ENCODE measurements around the gene RBFOX1.

The RBFOX1 gene

DNA sequence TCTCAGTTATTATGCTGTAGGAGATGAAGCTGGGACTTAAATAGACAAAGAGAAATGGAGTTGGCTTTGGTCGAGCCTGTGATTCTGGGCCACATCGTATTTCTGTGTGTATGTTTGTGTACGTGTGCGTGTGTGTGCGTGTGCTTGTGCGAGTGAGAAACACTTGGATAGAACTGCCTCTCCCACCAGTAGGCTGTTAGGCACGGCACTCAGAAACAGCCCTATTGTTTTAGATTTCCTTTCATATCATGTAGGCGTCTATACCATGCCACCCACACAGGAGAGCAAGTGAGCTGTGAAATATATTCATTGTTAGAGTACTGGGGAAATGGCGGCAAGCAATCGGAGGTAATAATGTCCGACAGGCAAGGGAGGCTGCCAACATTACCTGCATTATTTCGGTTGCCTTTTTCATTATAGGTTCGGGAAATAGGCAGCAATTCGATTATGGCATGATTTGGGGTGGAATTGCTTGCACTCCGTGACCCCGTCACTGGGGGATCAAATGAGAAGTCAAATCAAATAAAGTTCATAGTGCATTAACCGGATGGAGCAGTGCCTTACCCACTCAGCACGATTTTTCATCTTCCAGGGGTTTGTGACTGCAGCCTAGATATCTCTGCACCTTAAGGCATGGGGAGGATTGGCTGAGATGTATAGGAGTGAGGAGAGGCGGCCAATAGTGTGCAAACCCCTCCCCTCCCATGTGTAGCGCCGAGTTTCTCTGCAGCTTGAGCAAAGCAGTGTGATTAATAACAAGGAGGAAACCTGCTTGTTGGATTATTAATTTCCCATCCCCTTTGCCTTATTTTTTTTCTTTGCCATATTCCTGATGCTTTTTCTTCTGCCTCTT lies 89.6 kb downstream of the RBFOX1 start:
- DNase-seq: no peak

DNA sequence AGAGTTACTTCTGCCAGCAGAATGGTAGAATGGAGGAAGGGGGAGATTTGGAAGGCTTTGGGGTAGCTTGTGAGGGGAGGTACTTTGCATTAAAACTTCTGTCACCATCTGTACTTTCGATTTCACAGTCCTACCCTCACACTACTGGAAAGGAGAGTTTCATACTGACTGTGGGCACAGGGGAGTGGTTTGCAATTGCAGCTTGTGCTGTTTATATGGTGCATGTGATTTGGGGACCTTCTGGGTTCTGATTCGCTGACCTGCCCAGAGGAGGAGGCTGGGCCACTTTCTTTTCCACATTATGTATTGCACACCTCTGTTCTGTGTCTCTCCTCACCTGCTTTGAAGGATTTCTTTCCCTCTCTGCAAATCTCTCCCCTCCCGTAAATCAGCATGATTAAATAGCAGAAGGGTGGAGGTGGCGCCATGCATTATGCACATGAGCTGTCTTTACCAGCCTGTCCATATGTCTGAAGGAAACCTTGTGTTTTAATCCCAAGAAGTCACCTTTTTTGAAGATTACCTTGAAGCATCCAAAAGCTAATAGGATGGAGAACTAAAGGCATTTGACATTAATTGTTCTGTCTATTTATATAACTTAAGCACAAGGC lies 90.9 kb downstream of the RBFOX1 start:
- no peak for DNase-seq

DNA sequence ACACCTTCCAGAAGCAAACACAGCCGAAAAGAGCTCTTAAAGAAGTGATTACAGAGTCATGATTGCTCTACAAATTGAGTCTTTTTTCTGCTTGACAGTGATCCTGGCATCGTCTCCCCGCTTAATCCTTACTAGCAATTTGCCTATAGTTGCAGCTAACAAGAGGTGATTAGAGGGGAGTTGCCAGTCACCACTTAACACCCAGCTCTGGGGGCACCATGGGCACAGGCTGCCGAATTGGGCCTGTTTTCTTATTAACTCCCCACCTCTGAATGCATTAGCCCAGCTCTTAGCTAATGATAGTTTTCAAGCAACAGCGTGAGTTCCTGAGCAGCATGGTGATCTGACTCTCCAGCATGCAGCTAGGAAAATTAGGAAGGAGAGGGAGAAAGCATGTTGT lies 93.5 kb downstream of the RBFOX1 start:
- no peak for DNase-seq

DNA sequence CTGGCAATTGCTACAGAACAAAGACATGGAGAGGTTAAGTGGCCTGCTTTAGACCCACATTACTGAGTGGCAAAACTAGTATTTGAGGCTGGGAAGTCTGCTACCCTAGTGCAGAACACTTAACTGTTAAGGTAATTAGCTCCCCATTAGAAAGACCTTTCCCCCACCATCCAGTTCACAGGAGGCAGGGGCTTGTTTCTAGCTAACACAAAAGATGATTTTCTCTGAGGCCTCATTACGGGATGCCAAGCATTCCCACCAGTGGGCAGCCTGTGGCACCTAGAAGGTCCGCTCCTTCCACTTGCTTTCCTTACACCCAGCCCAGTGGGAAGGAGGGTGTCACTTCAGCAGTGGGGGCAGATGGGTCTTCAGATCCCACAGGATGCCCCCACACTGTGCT lies 99.1 kb downstream of the RBFOX1 start:
- DNase-seq: no peak

DNA sequence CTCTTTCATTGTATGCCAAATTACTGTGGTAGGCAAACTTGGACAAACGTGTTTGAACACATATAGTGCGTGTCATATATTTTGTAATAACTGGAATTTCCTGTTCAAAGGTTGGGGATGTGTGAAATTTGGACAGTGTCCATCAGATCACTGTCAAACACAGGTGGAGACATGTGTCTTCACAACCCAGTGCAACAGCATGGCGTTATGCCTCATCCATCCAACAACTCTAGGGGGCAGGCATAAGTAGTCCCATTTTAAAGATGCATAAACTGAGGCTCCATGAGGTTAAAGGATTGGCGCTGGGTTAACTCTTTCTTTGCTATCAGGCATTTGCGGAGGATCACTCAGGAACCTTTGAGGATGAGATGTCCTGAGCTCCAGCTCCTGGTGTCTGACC lies 103.7 kb downstream of the RBFOX1 start:
- DNase-seq: no peak

DNA sequence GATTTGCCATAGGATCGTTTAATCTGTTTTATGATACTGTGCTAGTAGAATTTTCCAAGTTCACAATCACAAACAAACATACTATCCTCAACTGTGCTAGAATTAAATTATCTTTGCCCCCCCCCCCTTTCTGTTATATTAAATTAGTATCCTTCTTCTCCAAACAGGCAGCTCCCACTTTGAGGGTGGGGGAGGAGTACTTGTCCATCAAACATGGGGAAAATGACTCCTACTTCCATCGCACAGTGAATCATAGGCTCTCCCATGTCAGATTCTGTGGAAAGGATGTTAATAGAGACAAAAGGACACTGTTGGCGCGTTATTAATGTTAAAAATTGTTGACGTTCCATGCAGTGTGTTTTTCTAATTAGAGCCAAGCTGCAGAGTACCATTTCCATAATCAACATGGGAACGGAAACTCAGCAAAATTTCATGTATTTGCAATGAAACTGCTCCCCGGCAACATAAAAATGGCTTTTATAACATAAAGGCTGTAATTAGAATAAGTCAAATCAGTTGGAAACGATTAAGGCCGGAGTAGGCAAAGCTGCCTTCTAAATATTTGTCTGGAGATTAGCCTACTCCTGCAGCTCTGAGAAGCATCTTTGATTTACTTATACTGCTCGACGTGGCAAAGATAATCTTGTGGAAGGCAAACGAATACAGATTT lies 104.6 kb downstream of the RBFOX1 start:
- no peak for DNase-seq

DNA sequence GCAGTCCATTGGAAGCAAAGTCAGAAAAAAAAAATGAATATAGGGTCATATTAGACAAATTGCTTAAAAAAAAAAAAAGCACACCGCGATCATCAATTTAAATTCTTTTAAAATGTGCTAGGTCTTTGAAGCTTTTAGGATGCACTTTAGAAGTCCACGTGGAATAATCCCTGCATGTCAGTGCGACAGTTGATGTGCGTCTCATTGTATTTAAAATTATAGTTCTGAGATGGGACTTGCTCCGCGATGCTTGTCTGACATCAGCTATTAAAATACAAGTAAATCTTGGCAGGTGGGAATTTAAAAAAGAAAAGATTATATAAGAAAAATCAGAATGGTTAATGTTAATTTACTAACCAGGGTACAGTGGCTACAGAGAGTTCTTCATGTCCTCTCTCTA lies 105.2 kb downstream of the RBFOX1 start:
- DNase-seq: no peak

DNA sequence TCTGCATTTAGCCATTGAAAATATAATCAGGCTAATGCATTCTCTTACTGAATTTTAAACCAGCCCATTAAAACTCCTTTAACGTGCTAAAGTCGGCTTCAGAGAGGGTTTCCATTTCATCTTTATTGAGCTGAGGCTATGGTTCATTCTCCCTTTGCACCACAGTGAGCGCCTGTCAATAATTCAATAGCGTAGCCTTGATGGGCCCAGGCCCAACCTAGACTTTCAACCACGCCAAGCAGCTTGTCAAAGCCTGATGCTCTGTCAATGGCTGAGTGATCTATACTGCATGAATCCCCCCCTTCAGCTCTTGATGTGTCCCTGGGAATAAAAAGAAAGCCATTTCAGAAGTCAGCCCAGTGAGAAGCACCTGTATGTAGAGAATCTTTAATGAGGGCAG lies 106.0 kb downstream of the RBFOX1 start:
- DNase-seq: no peak

DNA sequence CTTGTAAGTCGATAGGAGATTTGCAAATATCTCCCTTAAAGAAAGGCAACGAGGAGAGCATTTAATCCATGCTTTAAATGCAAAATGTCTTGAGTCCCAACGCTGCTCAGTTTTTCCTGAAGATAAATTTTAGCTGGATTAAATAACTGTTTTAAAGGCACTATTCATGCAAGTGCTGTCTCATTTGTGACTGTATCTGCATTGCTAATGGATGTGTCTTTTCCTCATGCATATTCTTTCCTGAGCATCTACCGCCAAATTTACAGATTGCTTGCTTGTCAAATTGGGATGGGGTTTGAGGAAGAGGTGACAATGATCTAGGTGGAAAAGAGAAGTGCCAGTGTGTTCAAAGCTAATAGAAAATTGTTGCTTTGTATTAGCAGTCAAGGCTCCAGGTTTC lies 106.9 kb downstream of the RBFOX1 start:
- no peak for DNase-seq

DNA sequence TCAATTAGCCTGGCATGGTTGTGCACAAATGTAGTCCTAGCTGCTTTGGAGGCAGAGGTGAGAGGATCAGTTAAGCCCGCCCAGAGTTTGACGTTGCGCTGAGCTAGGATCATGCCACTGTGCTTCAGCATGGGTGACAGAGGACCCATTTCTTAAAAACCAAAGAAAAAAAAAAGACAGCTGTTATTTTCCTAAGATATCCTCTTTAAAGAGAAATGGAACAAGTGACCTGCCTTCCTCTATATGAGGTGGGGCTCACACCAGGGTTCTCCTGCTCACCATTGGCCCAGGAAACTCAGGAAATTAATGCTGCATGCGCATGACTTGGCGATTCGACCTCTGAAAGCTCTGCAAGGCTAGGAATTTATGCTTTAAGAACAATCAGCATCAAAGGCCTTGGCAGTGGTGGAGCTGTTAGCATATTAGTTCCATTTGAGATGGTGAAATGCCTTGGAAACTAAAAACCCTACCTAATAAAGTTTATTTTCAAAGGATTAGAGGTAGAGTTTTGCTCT lies 108.3 kb downstream of the RBFOX1 start:
- DNase-seq: no peak

DNA sequence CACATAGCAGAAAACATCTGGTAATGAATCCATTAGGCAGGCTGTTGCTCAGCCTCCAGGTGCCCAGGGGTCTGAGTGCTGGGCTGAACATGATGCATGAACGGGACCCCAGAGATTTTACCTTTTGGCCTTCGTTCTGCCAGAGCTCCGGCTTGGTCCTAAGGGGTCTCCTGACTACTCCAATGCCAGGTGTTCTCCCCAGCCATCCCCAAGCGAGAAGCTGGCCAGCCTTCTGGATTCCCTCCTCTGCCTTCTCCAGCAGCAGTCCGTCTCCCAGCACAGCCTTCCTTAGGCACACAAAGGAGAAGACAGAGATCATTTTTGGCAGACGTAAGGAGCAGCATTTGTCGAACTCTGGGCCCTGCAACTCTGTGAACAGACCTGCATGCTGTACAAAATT lies 109.4 kb downstream of the RBFOX1 start:
- DNase-seq: no peak

DNA sequence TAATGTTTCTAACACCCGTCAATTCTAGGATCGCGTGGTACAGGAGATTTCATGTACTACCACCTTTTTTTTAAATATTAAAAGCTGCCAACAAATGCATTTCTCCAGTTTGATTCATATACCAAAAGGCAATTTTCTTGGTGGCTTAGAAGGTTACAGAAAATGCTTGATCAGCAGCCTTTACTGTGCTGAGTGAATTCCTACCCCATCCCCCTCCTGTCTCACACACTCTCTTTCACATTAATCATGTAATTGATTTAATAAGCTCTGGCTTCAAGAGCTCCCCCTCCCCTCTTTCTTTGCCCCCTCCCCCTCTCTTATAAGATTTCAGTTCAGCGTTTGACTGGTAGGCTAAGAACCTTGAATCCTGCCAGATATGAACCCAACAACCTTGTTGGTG lies 110.5 kb downstream of the RBFOX1 start:
- DNase-seq: no peak

DNA sequence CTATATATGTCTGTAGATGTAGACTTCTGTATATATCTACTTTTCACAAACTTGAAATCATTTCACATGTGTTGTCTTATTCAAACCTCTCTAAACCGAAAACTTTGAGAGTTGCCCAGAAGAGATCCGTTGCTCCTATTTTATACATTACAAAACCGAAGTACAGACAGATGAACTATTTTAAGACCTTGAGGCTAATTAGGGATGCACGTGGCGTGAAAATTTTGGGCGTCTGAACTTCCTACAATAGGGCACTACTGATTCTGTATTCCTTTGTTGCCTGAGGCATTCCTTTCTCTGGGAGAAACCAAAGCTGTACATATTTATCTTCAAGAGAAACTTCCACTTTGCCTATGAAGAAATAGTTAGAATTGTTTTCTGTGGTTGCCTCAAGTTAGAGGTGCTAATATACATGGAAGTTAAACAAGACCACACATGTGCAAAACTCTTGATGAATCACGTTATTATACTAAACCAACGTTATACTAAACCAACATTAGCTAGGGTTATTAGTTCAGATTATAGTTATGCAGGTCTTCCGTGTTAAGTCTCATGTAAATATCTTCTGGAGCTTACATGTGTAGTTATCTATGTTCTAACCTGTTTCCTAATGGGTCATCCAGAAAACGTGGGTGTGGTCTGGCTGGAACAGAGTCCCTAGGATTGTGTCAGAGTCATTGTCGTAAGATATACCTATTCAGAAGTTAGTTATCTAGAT lies 111.2 kb downstream of the RBFOX1 start:
- DNase-seq: no peak

DNA sequence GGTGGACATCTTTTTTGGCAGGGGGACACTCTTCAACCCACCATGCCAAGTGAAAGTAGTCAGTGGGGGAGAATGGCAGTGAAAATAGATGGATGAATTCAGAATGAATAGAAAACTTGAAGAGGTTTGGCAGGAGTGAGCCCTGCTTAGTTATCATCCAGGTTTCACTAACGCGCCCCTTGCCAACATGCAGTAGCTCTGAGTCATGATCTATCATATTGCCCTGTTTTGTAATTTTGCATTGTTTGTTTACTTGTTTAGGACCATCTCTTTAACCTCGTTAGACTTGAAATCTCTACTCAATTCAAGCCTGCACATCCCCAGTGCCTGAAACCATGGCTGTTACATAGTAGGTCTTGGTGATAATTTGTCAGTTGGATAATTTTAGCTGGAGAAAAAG lies 116.7 kb downstream of the RBFOX1 start:
- DNase-seq: no peak

DNA sequence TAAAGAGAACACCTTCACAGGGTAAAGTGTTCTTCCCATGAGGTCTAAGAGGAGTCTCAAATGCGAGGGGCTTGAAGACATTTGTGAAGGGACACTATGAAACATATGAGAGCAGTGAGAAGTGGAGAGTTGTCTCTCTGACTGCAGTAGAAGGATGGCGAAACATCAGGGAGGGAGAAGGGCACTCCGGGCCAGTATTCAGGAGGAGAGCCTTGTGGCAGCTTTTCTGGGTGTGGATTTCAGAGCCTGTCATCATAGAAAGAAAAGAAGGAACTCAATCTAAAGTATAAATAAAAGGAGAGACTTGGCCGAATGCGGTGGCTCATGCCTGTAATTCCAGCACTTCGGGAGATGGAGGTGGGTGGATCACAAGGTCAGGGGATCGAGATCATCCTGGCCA lies 117.2 kb downstream of the RBFOX1 start:
- DNase-seq: no peak

DNA sequence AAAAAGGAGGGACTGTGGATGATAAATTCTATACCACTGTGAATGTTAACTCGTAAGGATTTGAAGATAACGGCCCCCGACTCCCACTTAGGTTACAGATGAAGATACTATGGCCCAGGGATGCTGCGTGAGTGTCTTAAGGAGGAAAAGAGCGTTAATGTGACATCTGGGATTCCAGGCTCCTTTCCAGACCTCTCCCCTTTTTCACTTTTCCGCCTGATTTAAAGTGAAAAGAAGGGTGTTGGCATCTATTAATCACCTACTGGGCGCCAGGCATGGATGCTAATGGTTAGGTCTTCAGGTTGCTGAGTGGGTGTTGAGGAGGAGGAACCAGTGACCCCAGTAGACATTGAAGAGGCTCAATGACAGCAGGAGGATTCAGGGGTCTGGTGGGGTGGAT lies 117.8 kb downstream of the RBFOX1 start:
- no peak for DNase-seq

DNA sequence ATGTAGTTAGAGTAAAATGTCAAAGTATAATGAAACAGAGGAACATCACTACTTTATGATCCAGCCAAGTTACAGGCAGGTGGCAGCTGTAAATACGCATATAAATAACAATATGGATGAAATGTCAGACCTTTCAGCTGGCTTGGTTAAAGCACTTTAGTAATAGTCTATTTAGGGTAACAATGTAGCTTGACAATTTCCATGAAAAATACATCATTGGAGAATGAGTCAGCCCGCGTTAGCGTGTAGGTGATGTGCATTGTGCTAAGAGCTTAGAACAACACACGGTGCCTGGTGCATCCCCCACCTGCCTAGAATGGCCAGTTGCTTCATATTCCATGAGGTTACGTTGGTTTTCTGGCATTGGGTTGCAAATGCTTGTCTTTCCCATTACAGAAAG lies 119.4 kb downstream of the RBFOX1 start:
- no peak for DNase-seq

DNA sequence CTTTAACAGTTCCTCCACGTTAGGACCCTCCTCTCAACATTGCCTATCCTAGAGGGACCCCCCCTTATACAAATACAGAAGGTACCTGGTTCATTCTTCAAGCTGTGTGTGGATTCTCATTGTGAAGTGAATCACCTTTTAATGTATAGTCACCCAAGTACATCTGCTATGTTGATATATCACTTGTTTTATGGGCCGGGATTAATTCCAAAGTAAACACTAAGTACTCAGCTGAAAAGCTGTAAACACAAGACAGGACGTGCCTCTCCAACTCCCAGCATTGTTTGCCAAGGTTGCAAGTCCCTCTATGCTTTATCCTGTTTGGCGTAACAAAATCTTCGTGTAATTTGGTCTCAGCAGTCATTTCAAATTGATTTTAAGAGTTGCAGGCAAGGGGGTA lies 123.6 kb downstream of the RBFOX1 start:
- no peak for DNase-seq

DNA sequence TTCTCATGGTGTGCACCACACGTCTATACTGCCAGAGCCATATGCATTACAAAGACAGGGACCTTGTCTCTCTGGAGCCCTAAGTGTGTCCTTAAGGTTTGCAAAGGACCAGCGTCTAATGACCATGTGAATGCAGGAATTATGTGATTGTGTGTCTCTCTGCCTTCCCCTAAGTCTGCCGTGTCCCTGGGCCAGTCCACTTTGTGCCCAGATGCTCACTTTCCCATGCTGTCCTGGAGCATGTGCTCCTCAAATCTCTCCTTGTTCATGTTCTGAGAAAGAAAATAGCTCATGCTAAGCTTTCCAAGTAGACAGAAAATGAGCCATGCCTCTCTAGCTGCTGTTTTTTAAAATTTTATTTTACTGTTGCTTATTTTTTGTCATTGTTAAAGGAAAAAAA lies 125.5 kb downstream of the RBFOX1 start:
- DNase-seq: no peak

DNA sequence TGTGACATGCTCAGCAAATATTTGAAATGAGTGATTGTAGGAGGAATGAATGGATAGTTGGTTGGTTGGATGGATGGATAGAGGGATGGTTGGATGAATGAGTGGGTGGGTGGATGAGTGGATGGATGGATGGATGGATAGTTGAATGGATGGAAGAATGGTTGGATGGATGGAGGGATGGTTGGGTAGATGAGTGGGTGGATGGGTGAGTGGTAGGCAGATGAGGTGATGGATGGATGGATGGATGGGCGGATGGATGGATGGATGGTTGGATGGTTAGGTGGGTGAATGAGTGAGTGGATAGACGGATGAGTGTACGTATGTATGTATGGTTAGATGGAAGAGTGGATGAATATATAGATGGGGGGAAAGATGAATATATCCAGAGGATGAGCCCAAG lies 137.7 kb downstream of the RBFOX1 start:
- DNase-seq: no peak

DNA sequence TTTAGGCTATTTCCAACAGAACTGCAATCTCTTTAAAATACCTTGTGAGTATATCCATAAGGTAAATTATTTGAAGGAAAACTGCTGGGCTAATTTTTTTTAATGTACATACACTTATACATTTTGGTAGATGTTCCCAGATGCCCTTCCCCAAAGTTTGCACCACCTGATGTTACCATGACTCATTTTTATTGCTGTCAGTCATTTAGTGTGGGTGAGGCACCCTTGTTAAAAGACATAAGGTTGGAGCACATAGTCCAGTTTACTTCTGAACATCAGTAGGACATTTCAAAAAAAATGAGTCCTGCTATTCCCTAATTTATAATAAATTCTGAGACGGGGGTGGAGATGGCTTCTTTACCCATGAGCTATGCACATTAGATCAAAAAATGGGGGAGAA lies 138.6 kb downstream of the RBFOX1 start:
- DNase-seq: no peak

DNA sequence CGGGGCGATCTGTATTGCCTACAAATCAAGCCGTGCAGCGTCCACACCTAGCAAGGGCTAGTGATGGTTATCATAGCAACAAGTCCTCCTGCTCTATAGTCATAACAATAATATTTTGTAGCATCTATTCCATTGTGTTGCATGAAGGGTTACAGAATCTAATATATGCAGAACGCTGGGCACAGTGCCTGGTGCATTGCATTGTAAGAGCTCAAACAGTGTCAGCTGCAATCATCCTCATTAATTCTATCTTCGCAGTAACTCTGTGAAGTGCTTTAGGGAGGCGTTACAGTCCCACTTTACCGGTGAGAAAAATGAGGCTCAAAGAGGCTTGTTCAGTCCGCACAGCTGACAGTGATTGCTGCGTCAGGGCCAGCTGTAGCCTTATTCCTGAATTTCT lies 149.4 kb downstream of the RBFOX1 start:
- no peak for DNase-seq

DNA sequence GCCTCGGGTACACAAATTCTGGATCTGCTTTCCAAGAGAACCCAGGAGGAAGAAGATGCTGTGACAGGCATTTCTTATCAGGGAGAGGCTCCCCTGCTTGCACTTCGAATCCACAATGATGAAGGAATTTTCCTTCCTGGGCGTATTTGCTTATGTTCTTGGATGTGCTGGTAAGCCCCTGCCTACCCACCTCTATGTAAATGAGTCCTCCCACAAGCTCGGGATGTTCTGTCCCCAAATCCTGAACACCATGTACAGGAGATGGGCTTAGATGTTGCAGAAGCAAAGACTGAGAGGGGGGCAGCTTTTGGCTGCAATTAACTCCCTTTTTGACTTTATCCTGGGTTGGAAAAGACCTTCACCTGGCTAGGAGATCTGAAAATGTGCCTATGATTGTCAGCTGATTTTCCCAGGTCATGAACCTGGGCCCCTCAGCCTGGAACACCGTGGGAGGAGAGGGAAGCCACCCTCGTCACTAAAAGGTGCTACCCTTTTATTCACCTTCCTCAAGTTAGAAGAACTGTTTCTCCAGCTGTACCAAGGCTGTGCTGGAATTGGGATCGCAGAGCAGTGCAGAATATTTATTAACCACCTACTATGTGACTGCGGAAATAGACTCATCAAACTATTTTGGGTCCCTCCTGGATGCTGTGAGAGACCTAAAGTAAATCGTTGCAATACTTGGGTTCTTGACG lies 150.1 kb downstream of the RBFOX1 start:
- DNase-seq: no peak
